Measurements from ENCODE around the gene GPA33.

DNA sequence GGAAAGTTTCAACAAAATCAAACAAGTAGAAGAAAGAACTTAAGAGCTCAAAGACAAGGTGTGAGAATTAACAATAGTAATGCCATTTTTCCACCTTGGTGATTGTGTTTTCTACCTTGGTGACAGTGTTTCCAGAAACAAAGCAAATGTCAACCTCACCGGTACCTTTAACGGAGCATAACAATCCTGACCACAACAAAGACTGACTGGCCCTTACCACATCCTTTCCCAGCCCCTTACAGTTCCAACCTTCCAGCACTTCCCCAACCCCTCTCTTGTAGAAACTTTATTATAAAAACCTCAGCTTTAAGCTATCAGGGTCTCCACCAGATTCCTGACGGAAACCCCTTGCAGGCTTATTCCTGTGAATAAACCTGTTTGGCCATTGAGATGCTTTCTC, 20.4 kb upstream of the GPA33 start:
- TF ChIP-seq, protein P1, sequence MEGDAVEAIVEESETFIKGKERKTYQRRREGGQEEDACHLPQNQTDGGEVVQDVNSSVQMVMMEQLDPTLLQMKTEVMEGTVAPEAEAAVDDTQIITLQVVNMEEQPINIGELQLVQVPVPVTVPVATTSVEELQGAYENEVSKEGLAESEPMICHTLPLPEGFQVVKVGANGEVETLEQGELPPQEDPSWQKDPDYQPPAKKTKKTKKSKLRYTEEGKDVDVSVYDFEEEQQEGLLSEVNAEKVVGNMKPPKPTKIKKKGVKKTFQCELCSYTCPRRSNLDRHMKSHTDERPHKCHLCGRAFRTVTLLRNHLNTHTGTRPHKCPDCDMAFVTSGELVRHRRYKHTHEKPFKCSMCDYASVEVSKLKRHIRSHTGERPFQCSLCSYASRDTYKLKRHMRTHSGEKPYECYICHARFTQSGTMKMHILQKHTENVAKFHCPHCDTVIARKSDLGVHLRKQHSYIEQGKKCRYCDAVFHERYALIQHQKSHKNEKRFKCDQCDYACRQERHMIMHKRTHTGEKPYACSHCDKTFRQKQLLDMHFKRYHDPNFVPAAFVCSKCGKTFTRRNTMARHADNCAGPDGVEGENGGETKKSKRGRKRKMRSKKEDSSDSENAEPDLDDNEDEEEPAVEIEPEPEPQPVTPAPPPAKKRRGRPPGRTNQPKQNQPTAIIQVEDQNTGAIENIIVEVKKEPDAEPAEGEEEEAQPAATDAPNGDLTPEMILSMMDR (IDR thresholded peaks at IDR 0.05), result no peak
- no peak for TF ChIP-seq POLR2A (IDR thresholded peaks at IDR 0.05)
